Skeletal muscle tissue (tissue), 4 donors: ENCODE results near the gene METTL25B. TPM values are rescaled to one million over a fixed set of nuclear protein-coding genes. Genes with fewer than 3 reads are reported as not detected.

ENCODE experiments used
- H3K27ac ChIP-seq: one replicate; pipeline ENCODE4 v1.7.0; 2013; ENCODE audit warnings: mild to moderate bottlenecking, low read depth, low read length, inconsistent platforms
- H3K27me3 ChIP-seq, 3 donors: one replicate each; pipeline ENCODE4 v1.7.0; 2013; ENCODE audit warnings: low read length in 3 of 3; ENCODE audit not compliant: control insufficient read depth in 3 of 3, insufficient read depth in 3 of 3
- H3K36me3 ChIP-seq, 3 donors: one replicate each; pipeline ENCODE4 v1.7.0; 2013; ENCODE audit warnings: low read length in 3 of 3; ENCODE audit not compliant: control insufficient read depth in 3 of 3, insufficient read depth in 3 of 3
- H3K4me1 ChIP-seq, 3 donors: one replicate each; pipeline ENCODE4 v1.7.0; 2013; ENCODE audit warnings: low read length in 3 of 3, mild to moderate bottlenecking in 3 of 3; ENCODE audit not compliant: control insufficient read depth in 3 of 3, insufficient read depth in 3 of 3
- H3K4me3 ChIP-seq, 3 donors: one replicate each; pipeline ENCODE4 v1.7.0; 2013; ENCODE audit warnings: low read length in 3 of 3
- H3K9ac ChIP-seq, 3 donors: one replicate each; pipeline ENCODE4 v1.7.0; 2013; ENCODE audit warnings: low read length in 3 of 3, mild to moderate bottlenecking in 3 of 3, moderate library complexity in 2 of 3, low read depth in 1 of 3
- H3K9me3 ChIP-seq, 3 donors: one replicate each; pipeline ENCODE4 v1.7.0; 2013; ENCODE audit warnings: low read length in 3 of 3; ENCODE audit not compliant: control insufficient read depth in 3 of 3
- total RNA-seq: library from RNA; depleted of rRNA; stranded (reverse); fragments of >200 nt; gene quantifications from one replicate; pipeline ENCODE4 v1.2.3, GENCODE V29; 2014
- donor health status: Osteomylitis.

The METTL25B gene
- total RNA-seq, 1 donor from 2014 or later, result 4.2 TPM

GRCh38 chr1:156691191-156691590, 37.1 kb upstream of the METTL25B start:
- H3K36me3 ChIP-seq, result no peaks in the 10 kb centered on the region
- H3K27ac ChIP-seq, result no peak overlapping the region
- H3K27me3 ChIP-seq, result peaks cover 8 to 22% (median 21%) of the 10 kb centered on the region in 3 donors
- H3K9ac ChIP-seq, result no peak overlapping the region
- no peaks in the 10 kb centered on the region for H3K9me3 ChIP-seq
- peaks cover 17 to 35% (median 22%) of the 10 kb centered on the region in 3 donors for H3K4me1 ChIP-seq
- H3K4me3 ChIP-seq, result no peak overlapping the region

GRCh38 chr1:156691665-156692440, 36.4 kb upstream of the METTL25B start:
- H3K36me3 ChIP-seq, result no peaks in the 10 kb centered on the region
- H3K9ac ChIP-seq, result no peak overlapping the region
- no peaks in the 10 kb centered on the region for H3K9me3 ChIP-seq
- no peak overlapping the region for H3K4me3 ChIP-seq
- H3K4me1 ChIP-seq, result peaks cover 17 to 35% (median 22%) of the 10 kb centered on the region in 3 donors
- H3K27me3 ChIP-seq, result peaks cover 8 to 22% (median 21%) of the 10 kb centered on the region in 3 donors
- H3K27ac ChIP-seq, result no peak overlapping the region

- H3K36me3 ChIP-seq, result no peaks in the 10 kb centered on the region
- H3K4me3 ChIP-seq, result no peak overlapping the region
- no peaks in the 10 kb centered on the region for H3K9me3 ChIP-seq
- H3K27ac ChIP-seq, result no peak overlapping the region
- no peak overlapping the region for H3K9ac ChIP-seq
- peaks cover 17 to 35% (median 22%) of the 10 kb centered on the region in 3 donors for H3K4me1 ChIP-seq
- H3K27me3 ChIP-seq, result peaks cover 8 to 22% (median 21%) of the 10 kb centered on the region in 3 donors
Observed at GRCh38 chr1:156692441-156692924, 35.8 kb upstream of the METTL25B start.

- Histone ChIP-seq H3K9ac (no peak overlapping the region), H3K27me3 (peaks cover 8 to 22% (median 21%) of the 10 kb centered on the region in 3 donors), H3K9me3 (no peaks in the 10 kb centered on the region), H3K4me3 (no peak overlapping the region), H3K27ac (no peak overlapping the region), H3K4me1 (peaks cover 17 to 35% (median 22%) of the 10 kb centered on the region in 3 donors), H3K36me3 (no peaks in the 10 kb centered on the region)
Observed at GRCh38 chr1:156692925-156693847, 35.1 kb upstream of the METTL25B start.

- Histone ChIP-seq H3K27me3 (peaks cover 8 to 24% (median 21%) of the 10 kb centered on the region in 3 donors), H3K27ac (no peak overlapping the region), H3K4me3 (no peak overlapping the region)
Observed at GRCh38 chr1:156693848-156694689, 34.2 kb upstream of the METTL25B start.

GRCh38 chr1:156694690-156694962, 33.6 kb upstream of the METTL25B start:
- Histone ChIP-seq H3K36me3 (no peaks in the 10 kb centered on the region), H3K4me3 (no peak overlapping the region), H3K4me1 (peaks cover 8 to 28% (median 14%) of the 10 kb centered on the region in 3 donors), H3K27me3 (peaks cover 8 to 25% (median 20%) of the 10 kb centered on the region in 3 donors), H3K9me3 (no peaks in the 10 kb centered on the region), H3K9ac (no peak overlapping the region), H3K27ac (no peak overlapping the region)

More at GRCh38 chr1:156693848-156694689, 34.2 kb upstream of the METTL25B start:
- H3K4me1 ChIP-seq, result peaks cover 13 to 33% (median 20%) of the 10 kb centered on the region in 3 donors
- H3K9me3 ChIP-seq, result no peaks in the 10 kb centered on the region
- no peak overlapping the region for H3K9ac ChIP-seq
- no peaks in the 10 kb centered on the region for H3K36me3 ChIP-seq

- H3K9ac ChIP-seq, result no peak overlapping the region
- no peak overlapping the region for H3K27ac ChIP-seq
- H3K9me3 ChIP-seq, result no peaks in the 10 kb centered on the region
- no peak overlapping the region for H3K4me3 ChIP-seq
- H3K4me1 ChIP-seq, result peaks cover 0 to 7% (median 2%) of the 10 kb centered on the region in 3 donors
- peaks cover 3 to 26% (median 21%) of the 10 kb centered on the region in 3 donors for H3K27me3 ChIP-seq
- H3K36me3 ChIP-seq, result peaks cover 0 to 2% (median 0%) of the 10 kb centered on the region in 3 donors
Observed at GRCh38 chr1:156696755-156697154, 31.5 kb upstream of the METTL25B start.

GRCh38 chr1:156697481-156697880, 30.8 kb upstream of the METTL25B start:
- H3K36me3 ChIP-seq, result peaks cover 0 to 2% (median 0%) of the 10 kb centered on the region in 3 donors
- H3K4me1 ChIP-seq, result no peaks in the 10 kb centered on the region
- H3K9me3 ChIP-seq, result no peaks in the 10 kb centered on the region
- H3K4me3 ChIP-seq, result no peak overlapping the region
- no peak overlapping the region for H3K9ac ChIP-seq
- peaks cover 2 to 23% (median 22%) of the 10 kb centered on the region in 3 donors for H3K27me3 ChIP-seq
- no peak overlapping the region for H3K27ac ChIP-seq

GRCh38 chr1:156698995-156699394, 29.3 kb upstream of the METTL25B start:
- Histone ChIP-seq H3K36me3 (peaks cover 0 to 2% (median 0%) of the 10 kb centered on the region in 3 donors), H3K27me3 (peaks cover 13 to 34% (median 26%) of the 10 kb centered on the region in 3 donors), H3K4me1 (peaks cover 0 to 5% (median under 1%) of the 10 kb centered on the region in 3 donors), H3K9ac (no peak overlapping the region), H3K27ac (no peak overlapping the region), H3K9me3 (no peaks in the 10 kb centered on the region), H3K4me3 (no peak overlapping the region)
